H1 (cell line): ENCODE results near the gene LGALS1.

Experiments used
- BRCA1 ChIP-seq: IDR thresholded peaks from 2 replicates; pipeline ENCODE4 v1.6.1; 2012; ENCODE audit warnings: low read depth, low read length, improper control_type of control experiment
- EP300 ChIP-seq, 2 experiments: IDR thresholded peaks; 1 replicate in 1 of 2; 2 replicates in 1 of 2; pipeline ENCODE4 v1.6.1; 2011 to 2012; ENCODE audit warnings: low read depth in 2 of 2, low read length in 2 of 2, mild to moderate bottlenecking in 2 of 2, borderline replicate concordance in 1 of 2, inconsistent platforms in 1 of 2, moderate library complexity in 1 of 2
- HDAC6 ChIP-seq: IDR thresholded peaks from one replicate; pipeline ENCODE4 v1.7.1; 2012; ENCODE audit warnings: low read depth, mild to moderate bottlenecking, inconsistent platforms, low read length, moderate library complexity
- JUN ChIP-seq: IDR thresholded peaks from 2 replicates; pipeline ENCODE4 v1.6.1; 2011; ENCODE audit warnings: low read depth, mild to moderate bottlenecking, improper control_type of control experiment, low read length
- PHF8 ChIP-seq: fragments of 200-600 bp; sonication (generic); conservative IDR thresholded peaks from 2 replicates; pipeline ENCODE4 v1.7.1; 2012; ENCODE audit warnings: low read depth, mild to moderate bottlenecking, inconsistent platforms, low read length, moderate library complexity
- RAD21 ChIP-seq, 2 experiments: IDR thresholded peaks in 1 of 2; conservative IDR thresholded peaks in 1 of 2; 2 replicates each; pipeline ENCODE4 v1.6.1; 2011; ENCODE audit warnings: low read depth in 2 of 2, low read length in 2 of 2, improper control_type of control experiment in 1 of 2, inconsistent platforms in 1 of 2, mild to moderate bottlenecking in 1 of 2, moderate library complexity in 1 of 2
- SIN3A ChIP-seq, 2 experiments: IDR thresholded peaks in 1 of 2; conservative IDR thresholded peaks in 1 of 2; 2 replicates each; pipeline ENCODE4 v1.6.1; 2011 to 2012; ENCODE audit warnings: low read length in 2 of 2, improper control_type of control experiment in 1 of 2, low read depth in 1 of 2, mild to moderate bottlenecking in 1 of 2
- SIRT6 ChIP-seq: IDR thresholded peaks from one replicate; pipeline ENCODE4 v1.7.1; 2012; ENCODE audit warnings: low read length, inconsistent platforms
- TF ChIP-seq, protein P1 (sequence below), 3 experiments: IDR thresholded peaks; 1 replicate in 2 of 3; 2 replicates in 1 of 3; pipeline versions ENCODE4 v1.5.1 to v1.6.1; 2011; ENCODE audit warnings: low read length in 3 of 3, mild to moderate bottlenecking in 3 of 3, inconsistent platforms in 2 of 3, low read depth in 1 of 3, moderate library complexity in 1 of 3; ENCODE audit not compliant: insufficient read depth in 1 of 3; ENCODE audit errors: control extremely low read depth in 1 of 3
- TF ChIP-seq, protein P2 (sequence below): IDR thresholded peaks from 2 replicates; pipeline ENCODE4 v1.6.1; 2012; ENCODE audit warnings: low read length, inconsistent platforms

DNA sequence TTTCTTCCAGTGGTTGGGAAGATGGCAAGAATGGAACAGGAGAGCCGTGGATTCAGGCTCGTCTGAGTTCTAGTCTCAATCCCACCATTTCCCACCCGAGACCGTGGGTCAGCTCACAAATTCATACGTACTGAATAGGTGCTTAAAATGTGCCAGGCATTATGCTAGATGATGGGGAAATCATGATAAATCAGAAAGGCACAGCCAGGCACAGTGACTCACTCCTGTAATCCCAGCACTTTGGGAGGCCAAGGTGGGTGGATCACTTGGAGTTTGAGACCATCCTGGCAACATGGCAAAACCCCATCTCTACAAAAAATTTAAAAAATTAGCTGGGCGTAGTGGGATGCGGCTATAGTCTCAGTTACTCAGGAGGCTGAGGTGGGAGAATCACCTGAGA, 28.5 kb downstream of the LGALS1 start:
- TF ChIP-seq PHF8 (no peak), SIN3A (conservative IDR thresholded peaks at IDR 0.05 in 1 of 2, IDR thresholded peaks at IDR 0.05 in 1 of 2; ENCODE audit: low read depth in 1 of 2, low read length in 2 of 2) (no peak), SIRT6 (no peak), HDAC6 (no peak), JUN (no peak), BRCA1 (no peak), RAD21 (IDR thresholded peaks at IDR 0.05 in 1 of 2, conservative IDR thresholded peaks at IDR 0.05 in 1 of 2; ENCODE audit: low read depth in 2 of 2, low read length in 2 of 2) (no peak), EP300 (IDR thresholded peaks at IDR 0.05; ENCODE audit: borderline replicate concordance in 1 of 2, low read depth in 2 of 2, low read length in 2 of 2) (no peak)
- TF ChIP-seq, protein P1, sequence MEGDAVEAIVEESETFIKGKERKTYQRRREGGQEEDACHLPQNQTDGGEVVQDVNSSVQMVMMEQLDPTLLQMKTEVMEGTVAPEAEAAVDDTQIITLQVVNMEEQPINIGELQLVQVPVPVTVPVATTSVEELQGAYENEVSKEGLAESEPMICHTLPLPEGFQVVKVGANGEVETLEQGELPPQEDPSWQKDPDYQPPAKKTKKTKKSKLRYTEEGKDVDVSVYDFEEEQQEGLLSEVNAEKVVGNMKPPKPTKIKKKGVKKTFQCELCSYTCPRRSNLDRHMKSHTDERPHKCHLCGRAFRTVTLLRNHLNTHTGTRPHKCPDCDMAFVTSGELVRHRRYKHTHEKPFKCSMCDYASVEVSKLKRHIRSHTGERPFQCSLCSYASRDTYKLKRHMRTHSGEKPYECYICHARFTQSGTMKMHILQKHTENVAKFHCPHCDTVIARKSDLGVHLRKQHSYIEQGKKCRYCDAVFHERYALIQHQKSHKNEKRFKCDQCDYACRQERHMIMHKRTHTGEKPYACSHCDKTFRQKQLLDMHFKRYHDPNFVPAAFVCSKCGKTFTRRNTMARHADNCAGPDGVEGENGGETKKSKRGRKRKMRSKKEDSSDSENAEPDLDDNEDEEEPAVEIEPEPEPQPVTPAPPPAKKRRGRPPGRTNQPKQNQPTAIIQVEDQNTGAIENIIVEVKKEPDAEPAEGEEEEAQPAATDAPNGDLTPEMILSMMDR (IDR thresholded peaks at IDR 0.05; ENCODE audit: control extremely low read depth in 1 of 3, insufficient read depth in 1 of 3, low read depth in 1 of 3, low read length in 3 of 3) = no peak
- TF ChIP-seq, protein P2, sequence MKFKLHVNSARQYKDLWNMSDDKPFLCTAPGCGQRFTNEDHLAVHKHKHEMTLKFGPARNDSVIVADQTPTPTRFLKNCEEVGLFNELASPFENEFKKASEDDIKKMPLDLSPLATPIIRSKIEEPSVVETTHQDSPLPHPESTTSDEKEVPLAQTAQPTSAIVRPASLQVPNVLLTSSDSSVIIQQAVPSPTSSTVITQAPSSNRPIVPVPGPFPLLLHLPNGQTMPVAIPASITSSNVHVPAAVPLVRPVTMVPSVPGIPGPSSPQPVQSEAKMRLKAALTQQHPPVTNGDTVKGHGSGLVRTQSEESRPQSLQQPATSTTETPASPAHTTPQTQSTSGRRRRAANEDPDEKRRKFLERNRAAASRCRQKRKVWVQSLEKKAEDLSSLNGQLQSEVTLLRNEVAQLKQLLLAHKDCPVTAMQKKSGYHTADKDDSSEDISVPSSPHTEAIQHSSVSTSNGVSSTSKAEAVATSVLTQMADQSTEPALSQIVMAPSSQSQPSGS = no peak
